Mesenchymal stem cell (in vitro differentiated cells and primary cell): ENCODE data around the gene EIF2AK3.

Experiments
- DNase-seq: peaks from one replicate; pipeline ENCODE4 v3.0.0-alpha.2; 2013
- H2AFZ ChIP-seq: one replicate; pipeline ENCODE4 v1.6.1; 2013; ENCODE audit warnings: low read depth, mild to moderate bottlenecking, control low read depth, inconsistent platforms, low read length, moderate library complexity
- H2AK5ac ChIP-seq: 2 replicates; pipeline ENCODE4 v1.6.1; 2013; ENCODE audit warnings: low read length, moderate library complexity, mild to moderate bottlenecking, inconsistent platforms; ENCODE audit not compliant: severe bottlenecking
- H2BK120ac ChIP-seq: one replicate; pipeline ENCODE4 v1.6.1; 2013; ENCODE audit warnings: low read depth, mild to moderate bottlenecking, inconsistent platforms, low read length, moderate library complexity
- H2BK12ac ChIP-seq, 2 experiments: one replicate each; pipeline ENCODE4 v1.6.1; 2013; ENCODE audit warnings: inconsistent platforms in 2 of 2, low read length in 2 of 2, mild to moderate bottlenecking in 2 of 2, moderate library complexity in 2 of 2, control low read depth in 1 of 2
- H2BK15ac ChIP-seq: one replicate; pipeline ENCODE4 v1.6.1; 2013; ENCODE audit warnings: mild to moderate bottlenecking, low read depth, inconsistent platforms; ENCODE audit not compliant: poor library complexity, severe bottlenecking
- H2BK5ac ChIP-seq: 2 replicates; pipeline ENCODE4 v1.6.1; 2013; ENCODE audit warnings: low read depth, mild to moderate bottlenecking, low read length, control low read depth, inconsistent platforms; ENCODE audit not compliant: poor library complexity, severe bottlenecking
- H3K14ac ChIP-seq, 2 experiments: one replicate each; pipeline ENCODE4 v1.6.1; 2013; ENCODE audit warnings: inconsistent platforms in 2 of 2, low read length in 2 of 2, control low read depth in 1 of 2, mild to moderate bottlenecking in 1 of 2, moderate library complexity in 1 of 2
- H3K18ac ChIP-seq, 2 experiments: one replicate each; pipeline ENCODE4 v1.6.1; 2013; ENCODE audit warnings: inconsistent platforms in 2 of 2, low read length in 2 of 2, control low read depth in 1 of 2, low read depth in 1 of 2, mild to moderate bottlenecking in 1 of 2
- H3K23ac ChIP-seq, 2 experiments: one replicate each; pipeline ENCODE4 v1.6.1; 2013; ENCODE audit warnings: inconsistent platforms in 2 of 2, low read length in 2 of 2, mild to moderate bottlenecking in 2 of 2, moderate library complexity in 2 of 2, control low read depth in 1 of 2
- H3K27ac ChIP-seq: 2 replicates; pipeline ENCODE4 v1.5.1; 2013; ENCODE audit warnings: mild to moderate bottlenecking, moderate library complexity, low read length, control low read depth, inconsistent platforms; ENCODE audit not compliant: poor library complexity, severe bottlenecking
- H3K27me3 ChIP-seq, 2 experiments: 2 replicates each; pipeline versions ENCODE4 v1.6.1 to v1.7.0; 2013; ENCODE audit warnings: low read length in 2 of 2, mild to moderate bottlenecking in 2 of 2, moderate library complexity in 2 of 2, control low read depth in 1 of 2, inconsistent platforms in 1 of 2; ENCODE audit not compliant: control insufficient read depth in 1 of 2, insufficient read depth in 1 of 2
- H3K36me3 ChIP-seq, 2 experiments: 2 replicates each; pipeline versions ENCODE4 v1.6.1 to v1.7.0; 2013; ENCODE audit warnings: low read length in 2 of 2, control low read depth in 1 of 2, inconsistent platforms in 1 of 2, low read depth in 1 of 2, mild to moderate bottlenecking in 1 of 2; ENCODE audit not compliant: insufficient read depth in 2 of 2, control insufficient read depth in 1 of 2
- H3K4ac ChIP-seq, 2 experiments: one replicate each; pipeline ENCODE4 v1.6.1; 2013; ENCODE audit warnings: inconsistent platforms in 2 of 2, low read length in 2 of 2, mild to moderate bottlenecking in 2 of 2, moderate library complexity in 2 of 2, control low read depth in 1 of 2, low read depth in 1 of 2
- H3K4me1 ChIP-seq: 2 replicates; pipeline ENCODE4 v1.6.1; 2013; ENCODE audit warnings: low read depth, low read length, control low read depth; ENCODE audit not compliant: control insufficient read depth, insufficient read depth
- H3K4me2 ChIP-seq: 2 replicates; pipeline ENCODE4 v1.6.1; 2013; ENCODE audit warnings: low read length, mild to moderate bottlenecking, inconsistent platforms; ENCODE audit not compliant: poor library complexity, severe bottlenecking
- H3K4me3 ChIP-seq, 2 experiments: 2 replicates each; pipeline versions ENCODE4 v1.5.1 to v1.7.0; 2013; ENCODE audit warnings: low read length in 2 of 2, mild to moderate bottlenecking in 2 of 2, control low read depth in 1 of 2, low read depth in 1 of 2; ENCODE audit not compliant: insufficient read depth in 1 of 2
- H3K79me1 ChIP-seq: replicated peaks from 2 replicates; pipeline ENCODE4 v1.6.1; 2013; ENCODE audit warnings: mild to moderate bottlenecking, control low read depth, low read length, inconsistent platforms; ENCODE audit not compliant: poor library complexity, severe bottlenecking
- H3K9ac ChIP-seq: 2 replicates; pipeline ENCODE4 v1.7.0; 2013; ENCODE audit warnings: mild to moderate bottlenecking, low read length, moderate library complexity
- H3K9me3 ChIP-seq: 2 replicates; pipeline ENCODE4 v1.7.0; 2013; ENCODE audit warnings: mild to moderate bottlenecking, low read length; ENCODE audit not compliant: control insufficient read depth
- H4K8ac ChIP-seq: one replicate; pipeline ENCODE4 v1.6.1; 2013; ENCODE audit warnings: inconsistent platforms, mild to moderate bottlenecking, low read length, moderate library complexity
- H4K91ac ChIP-seq: one replicate; pipeline ENCODE4 v1.6.1; 2013; ENCODE audit warnings: mild to moderate bottlenecking, low read length, inconsistent platforms
- WGBS: methylation state at CpG from one replicate; pipeline ENCODE4 v1.1.7; 2013; ENCODE audit warnings: mixed read lengths; 5-methylcytosine and 5-hydroxymethylcytosine counted together

EIF2AK3 gene

DNA sequence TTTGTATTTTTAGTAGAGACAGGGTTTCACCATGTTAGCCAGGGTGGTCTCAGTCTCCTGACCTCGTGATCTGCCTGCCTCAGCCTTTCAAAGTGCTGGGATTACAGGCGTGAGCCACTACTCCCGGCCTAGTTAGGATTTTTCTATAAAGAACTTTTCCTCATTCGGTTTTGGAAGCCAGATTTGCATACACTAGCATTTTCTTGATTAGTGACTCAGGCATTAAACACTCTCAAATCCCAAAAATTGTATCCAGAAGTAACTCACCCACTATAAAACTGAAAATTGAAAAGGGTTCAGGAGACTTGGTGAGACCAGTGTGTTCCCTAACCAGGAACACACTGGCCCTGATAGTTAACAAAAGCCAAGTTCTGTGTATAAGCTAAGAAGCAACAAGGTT, 25.2 kb downstream of the EIF2AK3 start:
- Histone ChIP-seq H3K4me3 (no peak overlapping the region), H3K4ac (no peak overlapping the region), H3K14ac (no peak overlapping the region), H2BK15ac (no peak overlapping the region), H3K23ac (no peak overlapping the region), H4K8ac (no peak overlapping the region), H3K79me1 (peaks cover 9% of the 10 kb centered on the region), H2BK120ac (no peak overlapping the region), H3K9me3 (no peaks in the 10 kb centered on the region), H4K91ac (no peak overlapping the region), H3K36me3 (no peaks in the 10 kb centered on the region), H3K27me3 (no peaks in the 10 kb centered on the region), H2BK5ac (no peak overlapping the region), H3K9ac (peak overlapping the region; percentile 44), H3K27ac (no peak overlapping the region), H3K4me1 (peaks cover 3% of the 10 kb centered on the region), H3K4me2 (no peak overlapping the region), H3K18ac (no peak overlapping the region), H2AK5ac (no peak overlapping the region), H2BK12ac (no peak overlapping the region), H2AFZ (no peak overlapping the region)
- 83% methylated on average over 4 of the region's 4 CpGs for WGBS
- no peak for DNase-seq

DNA sequence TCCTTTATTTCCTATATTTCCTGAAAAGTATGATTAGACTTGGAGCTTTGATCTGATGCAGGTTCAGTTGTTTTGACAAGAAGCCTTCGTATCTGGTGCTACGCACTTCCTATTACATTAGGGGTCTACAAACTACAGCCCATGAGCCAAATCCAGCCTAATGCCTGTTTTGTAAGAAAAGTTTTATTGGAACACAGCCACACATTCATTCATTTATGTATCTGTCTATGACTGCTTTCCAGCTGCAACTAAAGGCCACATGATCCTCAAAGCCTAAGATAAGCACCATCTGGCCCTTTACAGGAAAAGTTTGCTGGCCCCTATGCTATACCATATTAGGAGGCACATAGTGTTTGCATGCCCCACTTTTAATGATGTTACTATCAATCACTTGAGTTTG, 26.0 kb downstream of the EIF2AK3 start:
- no peaks in the 10 kb centered on the region for H3K36me3 ChIP-seq

DNA sequence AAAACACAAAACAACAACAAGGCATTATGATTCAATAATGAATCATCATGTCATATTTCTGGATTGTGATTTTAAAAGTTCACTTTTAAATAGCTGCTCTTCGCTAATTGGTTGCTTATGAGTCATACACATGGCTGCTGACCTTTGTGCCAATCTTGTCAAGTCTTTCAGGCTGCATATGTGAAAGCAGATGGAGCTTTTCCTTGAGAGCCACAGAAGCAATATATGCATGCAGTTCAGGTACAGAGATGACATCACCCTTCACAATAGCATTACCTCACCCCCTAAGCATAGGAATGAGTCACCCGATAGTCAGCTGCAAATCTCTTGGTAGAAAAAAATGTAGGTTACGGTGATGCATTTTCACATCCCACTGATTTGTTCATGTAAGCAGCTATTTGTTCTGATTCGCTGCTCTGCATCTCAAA, 27.2 kb downstream of the EIF2AK3 start:
- Histone ChIP-seq H3K79me1 (peaks cover 9% of the 10 kb centered on the region), H2BK15ac (no peak overlapping the region), H2AFZ (no peak overlapping the region), H2BK120ac (no peak overlapping the region), H3K36me3 (peaks cover 0 to 5% of the 10 kb centered on the region in 2 experiments), H3K27me3 (no peaks in the 10 kb centered on the region), H3K4ac (no peak overlapping the region), H3K9ac (peak overlapping the region; percentile 71), H4K91ac (no peak overlapping the region), H3K4me1 (peaks cover 3% of the 10 kb centered on the region), H3K9me3 (no peaks in the 10 kb centered on the region), H3K23ac (no peak overlapping the region), H2BK12ac (no peak overlapping the region), H2AK5ac (no peak overlapping the region), H3K27ac (no peak overlapping the region), H3K18ac (no peak overlapping the region), H4K8ac (no peak overlapping the region), H2BK5ac (no peak overlapping the region), H3K14ac (no peak overlapping the region), H3K4me2 (no peak overlapping the region), H3K4me3 (peak overlapping the region in 1 of 2 experiments; percentile 1)
- DNase-seq, result peak; percentile 96
- 0% methylated on average over 2 of the region's 4 CpGs for WGBS

More for the DNA sequence above, 26.0 kb downstream of the EIF2AK3 start:
- no peak overlapping the region for H2BK15ac ChIP-seq
- H3K79me1 ChIP-seq, result peaks cover 7% of the 10 kb centered on the region
- peak overlapping the region; percentile 92 for H2AK5ac ChIP-seq
- no peak overlapping the region for H3K4me2 ChIP-seq
- H3K9me3 ChIP-seq, result no peaks in the 10 kb centered on the region
- H3K4me3 ChIP-seq, result no peak overlapping the region
- H3K23ac ChIP-seq, result no peak overlapping the region
- H2BK120ac ChIP-seq, result no peak overlapping the region
- no peak overlapping the region for H2AFZ ChIP-seq
- no peak overlapping the region for H2BK5ac ChIP-seq
- DNase-seq, result no peak
- no peaks in the 10 kb centered on the region for H3K27me3 ChIP-seq
- no peak overlapping the region for H3K4ac ChIP-seq
- no peak overlapping the region for H2BK12ac ChIP-seq
- H4K91ac ChIP-seq, result no peak overlapping the region
- 89% methylated on average over 2 of the region's 2 CpGs for WGBS
- no peak overlapping the region for H4K8ac ChIP-seq
- H3K9ac ChIP-seq, result peak overlapping the region; percentile 71
- H3K27ac ChIP-seq, result peak overlapping the region; percentile 12
- no peak overlapping the region for H3K14ac ChIP-seq
- peaks cover 3% of the 10 kb centered on the region for H3K4me1 ChIP-seq
- H3K18ac ChIP-seq, result no peak overlapping the region

DNA sequence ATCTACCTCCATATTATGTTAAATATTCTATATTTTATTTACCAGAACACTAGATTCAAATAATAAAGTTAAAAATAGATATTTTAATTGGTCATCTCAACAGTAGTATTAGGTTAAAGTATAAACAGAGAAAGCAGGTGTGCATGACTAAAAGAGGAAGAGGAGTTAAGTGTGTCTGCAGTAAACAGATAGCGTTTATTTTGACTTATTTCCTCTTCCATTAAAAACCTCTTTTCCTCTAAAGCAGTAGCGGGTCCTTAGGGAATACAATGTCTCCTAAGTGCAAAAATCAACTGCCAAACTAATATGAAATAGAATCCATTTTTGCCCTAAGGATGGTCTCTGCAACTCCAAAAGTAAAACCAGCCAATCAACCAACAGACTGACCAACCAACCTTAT, 27.7 kb downstream of the EIF2AK3 start:
- Histone ChIP-seq H3K36me3 (peaks cover 0 to 6% of the 10 kb centered on the region in 2 experiments), H3K4me3 (no peak overlapping the region), H3K23ac (no peak overlapping the region), H4K8ac (no peak overlapping the region), H3K18ac (no peak overlapping the region), H3K4me2 (no peak overlapping the region), H3K27ac (peak overlapping the region; percentile 71), H2BK5ac (no peak overlapping the region), H2BK15ac (no peak overlapping the region), H2BK12ac (no peak overlapping the region), H2BK120ac (no peak overlapping the region), H3K4ac (no peak overlapping the region), H2AFZ (no peak overlapping the region), H3K9me3 (no peaks in the 10 kb centered on the region), H3K9ac (no peak overlapping the region), H3K27me3 (no peaks in the 10 kb centered on the region), H3K79me1 (peaks cover 11% of the 10 kb centered on the region), H4K91ac (no peak overlapping the region), H2AK5ac (no peak overlapping the region), H3K4me1 (peaks cover 3% of the 10 kb centered on the region), H3K14ac (no peak overlapping the region)
- 72% methylated on average over 1 of the region's 2 CpGs for WGBS
- DNase-seq, result no peak
